GM12878 (cell line): Measurements from ENCODE around the gene UBE2I. TPM values are rescaled to one million over a fixed set of nuclear protein-coding genes. Genes with fewer than 3 reads are reported as not detected.
"Not testable (repeated sequence)": the region's sequence is repeated elsewhere in the genome, so short reads cannot be mapped to it uniquely, and the experiment has no call there.

Source experiments
- ATAC-seq: fragments of 200-7000 bp; cut with Tn5 transposase; 3 replicates; pipeline ENCODE4 v1.9.1; 2020; ENCODE audit warnings: mild to moderate bottlenecking, moderate library complexity
- BruUV-seq: library from RNA; stranded (reverse); fragments of 400-500 nt; replicated peaks from 2 replicates; lab custom pipeline; 2021; lab: Mats Ljungman, UMichigan
- CTCF ChIA-PET: fragments of 300-600 bp; sonication (Branson Sonifier 250); formaldehyde crosslinking; extraction: SDS; loops from one replicate; lab custom pipeline; 2021; ENCODE audit warnings: inconsistent platforms; lab: Yijun Ruan, JAX
- POLR2A ChIA-PET: fragments of 350-600 bp; formaldehyde crosslinking; extraction: SDS; loops from one replicate; lab custom pipeline; 2021; ENCODE audit warnings: inconsistent platforms; lab: Charles Lee
- RAD21 ChIA-PET: fragments of 300-600 bp; sonication (Branson Sonifier 250); formaldehyde crosslinking; loops from one replicate; lab custom pipeline; 2023; ENCODE audit warnings: antibody characterized with exemption; ENCODE audit not compliant: unreplicated experiment; lab: Charles Lee
- SMC1A ChIA-PET: fragments of 300-600 bp; sonication (Branson Sonifier 250); formaldehyde crosslinking; loops from one replicate; lab custom pipeline; 2023; ENCODE audit not compliant: unreplicated experiment, uncharacterized antibody; lab: Charles Lee
- DNase-seq: peaks from one replicate; pipeline ENCODE4 v3.0.0-alpha.2; 2011; ENCODE audit warnings: low read depth, low spot score
- FAIRE-seq: peaks from 3 replicates; lab custom pipeline; 2011; peaks lifted over from hg19 to GRCh38; lab: Jason Lieb, UNC
- H2AFZ ChIP-seq: 2 replicates; pipeline ENCODE4 v1.6.0; 2011; ENCODE audit warnings: low read depth, low read length, control low read depth; ENCODE audit not compliant: control insufficient read depth
- H3K27ac ChIP-seq: 2 replicates; pipeline ENCODE4 v1.5.1; 2011; ENCODE audit warnings: control low read depth; ENCODE audit not compliant: control insufficient read depth, insufficient read depth
- H3K27me3 ChIP-seq, 2 experiments: replicated peaks in 1 of 2; 2 replicates each; pipeline versions ENCODE4 v1.6.0 to v1.6.1; 2011; ENCODE audit warnings: low read length in 1 of 2; ENCODE audit not compliant: control insufficient read depth in 2 of 2, insufficient read depth in 2 of 2
- H3K36me3 ChIP-seq, 2 experiments: 2 replicates each; pipeline ENCODE4 v1.5.1; 2011; ENCODE audit warnings: low read length in 1 of 2; ENCODE audit not compliant: control insufficient read depth in 2 of 2, insufficient read depth in 2 of 2
- H3K4me1 ChIP-seq: 2 replicates; pipeline ENCODE4 v1.6.1; 2011; ENCODE audit warnings: mild to moderate bottlenecking, low read length, moderate library complexity, mixed read lengths; ENCODE audit not compliant: control insufficient read depth, insufficient read depth
- H3K4me2 ChIP-seq: 2 replicates; pipeline ENCODE4 v1.6.0; 2011; ENCODE audit warnings: control low read depth; ENCODE audit not compliant: control insufficient read depth, insufficient read depth
- H3K4me3 ChIP-seq: fragments of 200-600 bp; sonication (generic); 2 replicates; pipeline ENCODE4 v1.5.1; 2016
- H3K79me2 ChIP-seq: 2 replicates; pipeline ENCODE4 v1.6.0; 2011; ENCODE audit warnings: low read length; ENCODE audit not compliant: control insufficient read depth, insufficient read depth
- H3K9ac ChIP-seq: 2 replicates; pipeline ENCODE4 v1.8.0; 2011; ENCODE audit warnings: low read length, control low read depth, mixed read lengths; ENCODE audit not compliant: control insufficient read depth, insufficient read depth
- H3K9me3 ChIP-seq: replicated peaks from 3 replicates; pipeline ENCODE4 v1.5.1; 2011; ENCODE audit warnings: mild to moderate bottlenecking, low read length; ENCODE audit not compliant: control insufficient read depth, insufficient read depth
- H4K20me1 ChIP-seq: 2 replicates; pipeline ENCODE4 v1.6.0; 2011; ENCODE audit not compliant: control insufficient read depth, insufficient read depth
- MLLT1 ChIP-seq: fragments of 450-650 bp; IDR thresholded peaks from 2 replicates; pipeline ENCODE4 v1.6.1; 2016; ENCODE audit warnings: mild to moderate bottlenecking
- POLR2AphosphoS5 ChIP-seq: IDR thresholded peaks from 2 replicates; pipeline ENCODE4 v1.6.1; 2011; ENCODE audit warnings: mild to moderate bottlenecking, low read length, inconsistent platforms
- SPI1 ChIP-seq: IDR thresholded peaks from 2 replicates; pipeline ENCODE4 v1.6.1; 2011; ENCODE audit warnings: low read depth, mild to moderate bottlenecking, low read length, moderate library complexity, borderline replicate concordance; ENCODE audit not compliant: insufficient read depth
- WGBS: methylation state at CpG from one replicate; pipeline ENCODE4 v1.1.6; 2016; ENCODE audit warnings: low lambda C conversion rate; ENCODE audit not compliant: insufficient replicate concordance, insufficient coverage; ENCODE audit errors: missing lambda C conversion rate; 5-methylcytosine and 5-hydroxymethylcytosine counted together
- in situ Hi-C: fragments of 300-500 bp; cut with MboI; formaldehyde crosslinking; loops from 9 replicates; pipeline ENCODE4 v1.14.3; 2018; ENCODE audit warnings: mixed read lengths
- intact Hi-C: fragments of 100-400 bp; cut with micrococcal nuclease; formaldehyde crosslinking; loops from one replicate; pipeline ENCODE4 v1.14.2; 2022; ENCODE audit not compliant: unreplicated experiment
- polyA plus RNA-seq, 11 experiments: library from polyadenylated mRNA; depleted of rRNA in 4 of 11; unstranded in 6 of 11; stranded (reverse) in 5 of 11; fragments of >200 nt; fragmentation: Nextera tagmentation in 4 of 11; fragmentation: Illumina TruSeq in 1 of 11; extraction: Ambion mirVana in 4 of 11; extraction: Trizol in 1 of 11; gene quantifications; 1 replicate in 1 of 11; 2 replicates in 10 of 11; pipeline versions ENCODE4 v1.2.1 to v1.2.3, GENCODE V29; 2011 to 2016; ENCODE audit warnings: inconsistent platforms in 2 of 11, missing spikeins in 2 of 11, low read depth in 1 of 11
- total RNA-seq, 4 experiments: library from RNA; depleted of rRNA in 3 of 4; stranded (reverse); fragments of >200 nt in 3 of 4; fragmentation: Illumina TruSeq in 1 of 4; extraction: Trizol in 1 of 4; gene quantifications; 2 replicates each; pipeline versions ENCODE4 v1.2.1 to v1.2.3, GENCODE V29; 2013 to 2021

UBE2I gene
- total and polyA plus RNA-seq, 10 of the 15 experiments (the other 5 are each of a cell fraction or from before 2014, with no cell fraction given) = 47.5 to 243 (median 194) TPM

DNA sequence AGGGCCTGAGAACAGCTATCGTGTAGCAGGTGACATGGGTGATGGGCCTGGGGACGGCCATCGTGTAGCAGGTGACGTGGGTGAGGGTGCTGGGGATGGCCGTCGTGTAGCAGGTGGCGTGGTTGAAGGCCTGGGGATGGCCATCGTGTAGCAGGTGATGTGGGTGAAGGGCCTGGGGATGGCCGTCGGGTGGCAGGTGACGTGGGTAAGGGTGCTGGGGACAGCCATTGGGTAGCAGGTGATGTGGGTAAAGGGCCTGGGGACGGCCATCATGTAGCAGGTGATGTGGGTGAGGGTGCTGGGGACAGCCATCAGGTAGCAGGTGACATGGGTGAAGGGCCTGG, 38.1 kb upstream of the UBE2I start (continued):
- TF ChIP-seq MLLT1 (no peak), SPI1 (no peak), POLR2AphosphoS5 (no peak)

GRCh38 chr16:1271724-1272413, 37.6 kb upstream of the UBE2I start:
- DNase-seq, CTCF ChIA-PET, FAIRE-seq, H3K27me3 ChIP-seq, H3K9me3 ChIP-seq, H3K27ac ChIP-seq, H2AFZ ChIP-seq, H3K9ac ChIP-seq, H3K4me1 ChIP-seq, ATAC-seq, H4K20me1 ChIP-seq, POLR2A ChIA-PET, intact Hi-C loops, in situ Hi-C loops, H3K4me2 ChIP-seq, H3K79me2 ChIP-seq, RAD21 ChIA-PET, H3K36me3 ChIP-seq, SMC1A ChIA-PET, H3K4me3 ChIP-seq, BruUV-seq: not testable (repeated sequence)
- 28% methylated on average over 19 of the region's 19 CpGs for WGBS
